SKM-1 (cell line): ENCODE data around the gene TRMT61B.

Source experiments
- DNase-seq: peaks from one replicate; lab custom pipeline; 2025; ENCODE audit not compliant: unreplicated experiment; lab: John Stamatoyannopoulos, UW

TRMT61B gene

DNA sequence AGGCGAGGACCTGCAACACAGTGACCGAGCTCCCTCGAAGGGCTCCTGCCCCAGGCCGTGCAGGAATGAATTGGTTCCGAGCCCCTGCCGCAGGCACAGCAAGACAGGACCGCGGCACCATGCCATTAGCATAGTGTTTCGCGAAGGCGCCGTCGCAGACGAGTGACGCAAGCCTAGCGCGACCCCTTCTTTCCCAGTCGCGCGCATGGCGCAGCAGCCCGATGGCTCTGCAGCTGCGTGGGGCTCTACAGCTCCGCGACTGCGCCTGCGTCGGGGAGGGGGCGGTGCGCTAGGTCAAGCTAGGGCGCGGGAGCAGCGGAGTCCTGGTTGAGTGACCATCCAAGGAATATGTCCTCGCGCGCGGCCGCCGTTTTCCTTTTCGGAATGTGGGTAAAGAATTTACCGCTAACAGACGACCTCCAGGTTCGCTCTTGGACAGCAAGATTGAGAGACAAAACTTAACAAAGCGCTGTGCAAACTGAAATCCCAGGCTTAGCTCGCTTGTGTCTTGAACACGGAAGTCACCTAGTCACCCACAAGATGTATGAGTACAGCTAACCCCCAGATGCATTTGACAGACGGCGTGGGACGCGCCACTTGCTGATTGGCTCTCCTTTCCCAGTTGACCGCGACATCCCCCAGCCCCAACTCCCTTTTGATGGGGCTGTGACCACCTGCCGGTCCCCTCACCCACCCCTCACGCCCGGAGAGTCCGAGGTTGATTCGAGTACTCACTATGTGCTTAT lies at the start of gene TRMT61B:
Gene TRMT61B, minus strand, starts transcription at position 164 of the 746 bp plus-strand sequence. Its CDS starts 32 bp downstream, at position 132.
- DNase-seq: peak; percentile 82

DNA sequence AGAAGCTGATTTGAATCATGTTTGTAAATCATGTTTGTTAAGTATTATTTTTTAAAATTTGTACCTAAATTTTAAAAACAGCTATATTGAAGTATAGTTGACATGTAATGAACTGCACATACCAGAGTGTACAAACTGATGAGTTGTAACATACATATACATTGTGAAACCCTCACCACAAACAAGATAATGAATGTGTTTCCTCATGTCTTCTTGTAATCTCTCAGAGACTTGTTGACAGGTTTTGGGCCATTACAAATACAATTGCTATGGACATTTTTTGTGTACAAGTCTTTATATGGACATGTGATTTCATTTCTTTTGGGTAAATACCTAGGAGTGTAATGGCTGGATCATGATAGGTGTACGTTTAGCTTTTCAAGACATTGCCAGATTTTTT lies 45.8 kb upstream of the TRMT61B start:
- DNase-seq: no peak

DNA sequence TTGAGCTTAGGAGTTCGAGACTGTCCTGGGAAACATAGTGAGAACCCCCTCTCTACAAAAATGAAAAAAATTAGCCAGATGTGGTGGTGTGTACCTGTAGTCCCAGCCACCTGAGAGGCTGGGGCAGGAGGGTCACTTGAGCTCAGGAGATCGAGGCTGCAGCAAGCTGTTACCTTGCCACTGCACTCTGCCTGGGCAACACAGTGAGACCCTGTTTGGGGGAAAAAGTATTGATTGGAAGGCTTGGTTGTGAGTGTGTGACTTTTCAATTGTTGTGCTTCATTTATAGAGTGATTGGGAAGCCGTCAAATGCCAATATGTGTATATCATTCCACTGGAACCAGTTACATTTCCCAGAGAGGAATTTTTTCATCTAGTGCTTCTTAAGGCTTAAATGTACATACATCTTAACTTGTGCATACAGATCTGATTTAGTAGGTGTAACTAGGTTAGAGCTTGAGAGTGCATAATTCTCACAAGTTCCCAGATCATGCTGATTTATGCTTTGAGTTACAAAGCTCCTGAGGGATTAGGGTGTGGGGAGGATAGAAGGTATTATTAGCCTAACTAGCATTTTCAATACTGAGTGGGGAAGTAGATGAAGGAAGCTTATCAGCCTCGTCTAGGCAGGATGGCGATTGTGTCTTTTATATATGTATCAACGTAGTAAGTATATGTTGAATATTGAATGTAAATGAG lies 39.7 kb upstream of the TRMT61B start:
- DNase-seq: no peak

DNA sequence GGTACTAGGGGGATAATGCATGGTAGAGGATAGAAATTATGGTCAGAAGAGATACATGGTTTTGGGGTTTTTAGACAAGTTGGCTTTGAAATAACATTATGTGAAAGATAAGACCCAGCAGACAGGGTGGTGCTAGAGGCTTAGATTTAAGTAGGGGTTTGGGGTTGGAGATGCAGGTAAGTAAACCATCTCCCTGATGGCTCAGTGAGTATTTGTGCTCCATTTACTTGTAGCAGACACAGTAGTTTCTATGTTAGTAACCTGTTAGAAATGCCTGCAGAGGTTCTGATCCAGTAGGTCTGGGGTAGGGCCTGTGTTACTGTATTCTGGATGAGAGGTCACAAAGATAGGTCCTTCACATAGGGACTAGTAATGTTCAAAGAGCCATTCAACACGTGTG lies 38.1 kb upstream of the TRMT61B start:
- DNase-seq: no peak

DNA sequence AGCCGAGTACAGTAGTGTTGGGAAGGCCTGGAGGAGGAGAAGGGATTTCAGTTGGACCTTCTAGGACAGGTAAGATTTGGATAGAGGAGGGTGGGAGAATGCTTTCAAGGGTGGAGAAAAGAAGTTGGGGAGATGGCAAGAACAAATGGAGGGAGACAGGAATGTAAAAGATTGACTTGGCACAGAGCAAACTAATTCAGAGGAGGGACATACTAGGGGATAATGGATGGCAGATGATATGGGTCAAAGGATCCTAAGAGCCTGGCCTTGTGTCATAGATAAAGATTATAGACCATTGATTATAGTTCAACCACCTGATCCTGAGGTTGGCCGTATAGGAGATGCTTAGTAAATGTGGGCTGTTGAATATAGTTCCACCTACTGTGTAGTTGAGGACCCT lies 36.7 kb upstream of the TRMT61B start:
- DNase-seq: no peak

DNA sequence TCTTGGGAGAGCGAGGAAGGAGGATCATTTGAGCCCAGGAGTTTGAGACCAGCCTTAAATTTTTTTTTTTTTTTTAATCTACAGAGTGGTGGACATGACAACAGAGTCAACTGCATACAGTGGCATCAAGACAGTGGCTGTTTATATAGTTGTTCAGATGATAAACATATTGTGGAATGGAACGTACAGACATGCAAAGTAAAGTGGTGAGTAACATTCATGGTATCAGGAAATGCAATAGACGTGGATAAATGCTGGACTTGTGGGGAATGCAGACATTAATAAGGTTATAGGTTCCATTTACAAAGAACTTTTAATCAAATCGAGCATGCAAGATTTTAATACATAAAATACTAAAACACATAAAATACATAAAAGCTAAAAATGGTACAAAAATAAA lies 36.3 kb upstream of the TRMT61B start:
- no peak for DNase-seq

DNA sequence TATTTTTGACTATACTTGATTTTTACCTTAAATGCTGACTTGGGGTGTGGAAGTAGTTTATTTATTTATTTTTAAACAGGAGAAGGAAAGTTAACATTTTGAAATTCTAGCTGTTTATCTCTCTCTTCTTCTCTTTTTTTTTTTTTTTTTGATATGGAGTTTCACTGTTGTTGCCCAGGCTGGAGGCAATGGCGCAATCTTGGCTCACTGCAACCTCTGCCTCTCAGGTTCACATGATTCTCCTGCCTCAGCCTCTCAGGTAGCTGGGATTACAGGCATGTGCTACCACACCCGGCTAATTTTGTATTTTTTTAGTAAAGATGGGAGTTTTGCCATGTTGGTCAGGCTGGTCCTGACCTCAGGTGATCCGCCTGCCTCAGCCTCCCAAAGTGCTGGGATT lies 35.4 kb upstream of the TRMT61B start:
- no peak for DNase-seq

DNA sequence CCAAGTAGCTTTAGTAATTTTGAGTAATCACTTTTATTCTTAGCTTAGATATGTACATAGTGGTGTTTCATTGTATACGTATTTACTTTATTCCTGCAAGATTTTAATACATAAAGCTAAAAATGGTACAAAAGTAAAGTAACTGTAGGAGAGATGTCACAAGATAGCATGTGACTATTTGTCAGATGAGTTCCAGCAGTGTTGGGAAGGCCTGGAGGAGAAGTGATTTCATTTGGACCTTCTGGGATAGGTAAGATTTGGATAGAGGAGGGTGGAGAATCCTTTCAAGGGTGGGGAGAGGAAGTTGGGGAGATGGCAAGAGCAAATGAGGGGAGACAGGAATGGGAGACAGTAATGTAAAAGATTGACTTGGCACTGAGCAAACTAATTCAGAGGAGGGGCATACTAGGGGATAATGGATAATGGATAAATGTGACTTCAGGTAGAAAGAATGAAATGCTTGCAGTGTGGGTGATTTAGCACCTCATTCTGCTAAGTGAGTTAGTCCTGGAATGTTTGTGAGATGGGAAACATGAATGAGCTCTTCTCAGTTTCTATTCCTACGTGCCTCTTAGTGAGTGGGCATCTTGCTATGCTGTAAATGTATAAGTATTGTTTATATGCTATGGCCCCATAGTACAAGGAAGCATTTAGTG lies 34.8 kb upstream of the TRMT61B start:
- DNase-seq: no peak

DNA sequence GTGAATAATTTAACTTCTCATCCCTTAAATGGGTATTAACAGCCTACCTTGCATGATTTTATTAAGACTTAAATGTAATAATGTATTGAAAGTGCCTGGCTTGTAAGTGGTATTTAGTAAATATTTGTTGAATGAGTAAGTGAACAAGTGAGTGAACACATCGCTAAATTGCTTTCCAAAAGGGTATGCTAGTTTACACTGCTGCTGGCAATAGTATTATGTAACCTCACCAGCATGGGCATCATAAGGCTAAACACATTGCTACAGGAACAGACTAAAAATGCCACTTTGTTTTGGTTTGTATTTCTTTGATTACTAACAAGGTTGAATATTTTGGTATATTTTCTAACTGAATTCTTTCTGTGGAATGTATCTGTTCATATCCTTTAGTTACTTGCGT lies 34.2 kb upstream of the TRMT61B start:
- DNase-seq: no peak

DNA sequence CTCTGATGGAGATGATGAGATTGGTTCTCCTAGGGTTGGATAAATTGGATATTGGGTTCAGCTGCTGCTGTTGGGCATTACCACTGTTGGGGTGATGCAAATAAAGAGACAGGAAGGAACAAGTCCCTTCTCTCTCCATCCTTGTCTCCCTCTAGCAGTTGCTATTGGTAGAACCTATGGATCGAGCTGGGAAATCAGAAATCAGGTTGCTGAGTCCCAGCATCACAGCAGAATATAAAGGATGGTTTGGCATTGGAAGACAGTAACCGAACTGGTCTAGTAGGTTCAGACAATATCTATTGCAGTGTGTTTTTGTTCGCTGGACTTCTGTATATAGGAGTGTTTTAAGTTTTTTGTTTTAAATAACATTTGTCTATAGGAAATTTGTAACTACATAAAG lies 32.5 kb upstream of the TRMT61B start:
- no peak for DNase-seq

DNA sequence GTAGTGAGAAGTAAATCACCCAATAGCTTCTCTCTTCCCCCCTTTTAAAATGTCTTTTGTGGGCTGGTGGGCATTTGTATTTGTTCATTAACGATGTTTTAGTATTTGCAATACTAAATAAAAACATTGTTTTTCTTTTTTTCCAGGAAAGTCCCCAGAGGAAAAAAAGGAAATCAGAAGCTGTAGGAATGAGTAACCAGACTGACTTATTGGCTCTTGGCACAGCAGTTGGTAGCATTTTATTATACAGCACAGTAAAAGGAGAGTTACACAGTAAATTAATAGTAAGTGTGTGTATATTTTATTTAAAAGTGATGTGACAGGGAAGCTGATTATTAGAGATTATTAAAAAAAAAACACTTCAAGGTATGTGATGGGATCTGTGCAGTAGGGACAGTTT lies 31.7 kb upstream of the TRMT61B start:
- DNase-seq: no peak

DNA sequence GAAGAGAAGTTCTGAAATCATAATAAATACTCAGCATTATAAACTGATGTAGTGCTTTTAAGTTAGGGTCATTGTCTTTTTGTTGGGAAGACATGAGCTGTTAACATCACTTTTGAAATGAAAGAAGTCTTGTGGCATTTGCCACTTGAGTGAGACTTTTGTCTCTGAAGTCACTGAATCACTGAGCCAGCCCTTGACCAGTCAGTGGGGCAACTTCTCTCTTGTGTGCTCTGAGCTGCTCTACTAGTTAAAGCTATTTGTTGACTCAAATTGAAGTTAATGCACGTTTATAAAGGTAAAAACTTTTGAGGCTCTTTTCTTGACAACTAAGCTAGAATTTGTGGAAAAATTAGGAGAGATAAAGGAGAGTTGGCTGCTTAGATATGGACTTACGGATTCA lies 31.1 kb upstream of the TRMT61B start:
- DNase-seq: no peak

DNA sequence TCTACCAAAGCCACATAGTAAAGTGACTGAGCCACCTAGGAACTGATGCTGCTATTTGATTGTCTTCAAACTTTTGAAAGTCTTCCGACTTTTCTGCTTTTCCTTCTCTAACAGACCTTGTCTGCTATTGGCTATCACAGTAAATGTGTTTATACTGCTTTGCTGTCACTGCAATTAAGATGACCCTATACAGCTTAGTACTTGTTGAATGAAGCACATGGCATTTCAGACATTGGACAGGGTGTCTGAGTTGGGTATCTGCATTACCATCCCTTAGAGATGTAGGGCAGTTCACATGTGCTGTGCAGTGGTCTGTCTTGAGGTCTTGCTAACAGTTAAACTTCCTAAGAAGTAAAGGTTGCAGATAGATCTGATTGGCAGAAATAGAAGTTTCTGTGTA lies 27.9 kb upstream of the TRMT61B start:
- DNase-seq: no peak

DNA sequence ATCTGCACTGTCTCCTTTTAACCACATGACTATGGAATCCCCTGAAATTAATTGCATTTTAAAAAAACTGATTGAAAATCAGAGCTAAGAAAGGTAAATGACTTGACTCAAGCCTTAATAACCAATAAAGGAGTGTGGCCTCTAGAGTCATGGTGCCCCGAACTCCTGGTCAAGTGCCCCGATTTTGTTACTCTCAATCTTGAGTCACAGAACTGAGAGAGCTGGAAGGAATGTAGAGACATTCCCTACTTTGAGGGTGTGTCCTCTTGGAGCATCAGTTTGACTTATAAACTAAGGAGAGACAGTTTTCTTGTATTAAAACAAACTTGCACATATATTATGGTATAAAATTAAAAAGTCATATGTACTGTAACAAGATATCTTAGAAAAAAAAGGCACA lies 26.8 kb upstream of the TRMT61B start:
- no peak for DNase-seq

DNA sequence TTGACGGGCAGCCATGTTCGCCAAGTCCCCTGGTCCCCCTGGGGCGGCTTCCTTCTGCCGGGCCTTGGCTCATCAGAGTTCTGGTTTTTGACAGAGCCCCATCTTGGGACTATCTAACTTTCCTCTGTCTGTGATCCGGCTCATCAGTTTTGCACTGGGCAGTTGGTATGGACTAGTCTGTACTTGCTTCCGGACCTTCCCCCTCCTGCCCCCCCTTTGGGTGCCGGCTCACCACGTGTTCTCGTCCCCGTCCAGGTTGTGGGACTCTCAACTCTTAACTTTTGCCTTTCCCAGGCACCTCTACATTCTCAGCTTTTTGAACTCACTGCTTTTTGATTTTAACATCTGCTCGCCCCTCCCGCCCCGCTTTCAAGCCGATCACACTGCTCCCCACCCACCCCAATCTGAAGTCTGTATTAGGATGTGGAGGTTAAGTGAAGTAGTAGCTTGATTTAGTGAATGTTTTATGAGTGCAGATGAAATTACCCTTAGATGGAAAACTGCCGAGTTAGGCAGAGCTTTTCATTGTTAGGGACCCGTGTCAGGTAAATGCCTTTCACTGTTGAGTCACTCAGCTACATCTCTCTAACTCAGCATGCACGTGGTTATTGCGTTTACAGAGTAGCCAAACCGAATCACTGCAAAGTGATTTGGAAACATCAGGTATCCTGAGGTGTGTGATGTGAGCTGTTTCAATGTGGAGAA lies 25.2 kb upstream of the TRMT61B start:
- peak; percentile 20 for DNase-seq

DNA sequence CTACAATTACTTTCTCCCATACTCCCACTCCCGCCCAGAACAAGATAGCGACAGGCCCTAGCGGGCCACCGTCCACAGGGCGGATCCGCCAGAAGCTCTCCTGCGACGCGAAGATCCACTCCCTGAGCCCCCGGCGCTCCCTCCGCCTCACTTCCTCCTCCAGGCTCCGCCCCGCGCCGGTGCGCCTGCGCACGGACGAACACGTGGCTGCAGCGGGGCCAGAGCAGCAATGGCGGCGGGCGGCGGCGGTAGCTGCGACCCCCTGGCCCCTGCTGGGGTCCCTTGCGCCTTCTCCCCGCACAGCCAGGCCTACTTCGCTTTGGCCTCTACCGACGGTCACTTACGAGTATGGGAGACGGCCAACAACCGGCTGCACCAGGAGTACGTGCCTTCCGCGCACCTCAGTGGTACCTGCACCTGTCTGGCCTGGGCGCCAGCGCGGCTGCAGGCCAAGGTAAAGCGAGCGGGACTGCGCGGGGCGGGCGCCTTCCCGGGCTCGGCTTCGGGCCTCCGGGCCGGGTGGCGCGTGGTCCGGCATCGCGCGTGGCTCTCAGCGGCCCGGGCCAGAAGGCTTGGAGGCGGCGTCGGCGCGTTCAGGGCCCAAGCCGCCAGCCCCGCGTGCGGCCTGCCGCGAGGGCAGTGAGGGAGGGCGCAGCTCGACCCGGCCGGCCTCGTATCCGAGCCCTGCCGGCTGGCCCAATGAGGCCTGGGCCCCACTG lies 24.5 kb upstream of the TRMT61B start, which contains the start of gene WDR43:
Gene WDR43, plus strand, starts transcription at position 198 of the 719 bp plus-strand sequence. Its CDS starts 32 bp downstream, at position 230.
- peak; percentile 96 for DNase-seq

DNA sequence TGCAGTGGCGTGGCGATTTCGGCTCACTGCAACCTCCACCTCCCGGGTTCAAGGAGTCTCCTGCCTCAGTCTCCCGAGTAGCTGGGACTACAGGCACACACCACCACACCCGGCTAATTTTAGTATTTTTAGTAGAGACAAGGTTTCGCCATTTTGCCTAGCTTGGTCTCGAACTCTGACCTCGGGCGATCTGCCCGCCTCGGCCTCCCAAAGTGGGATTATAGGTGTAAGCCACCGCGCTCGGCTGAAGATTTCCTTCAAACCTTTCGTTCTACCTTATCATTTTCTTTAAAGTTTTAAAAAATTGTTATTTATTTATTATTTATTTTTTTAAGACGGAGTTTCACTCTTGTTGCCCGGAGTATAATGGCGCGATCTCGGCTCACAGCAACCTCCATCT lies 23.4 kb upstream of the TRMT61B start:
- no peak for DNase-seq

DNA sequence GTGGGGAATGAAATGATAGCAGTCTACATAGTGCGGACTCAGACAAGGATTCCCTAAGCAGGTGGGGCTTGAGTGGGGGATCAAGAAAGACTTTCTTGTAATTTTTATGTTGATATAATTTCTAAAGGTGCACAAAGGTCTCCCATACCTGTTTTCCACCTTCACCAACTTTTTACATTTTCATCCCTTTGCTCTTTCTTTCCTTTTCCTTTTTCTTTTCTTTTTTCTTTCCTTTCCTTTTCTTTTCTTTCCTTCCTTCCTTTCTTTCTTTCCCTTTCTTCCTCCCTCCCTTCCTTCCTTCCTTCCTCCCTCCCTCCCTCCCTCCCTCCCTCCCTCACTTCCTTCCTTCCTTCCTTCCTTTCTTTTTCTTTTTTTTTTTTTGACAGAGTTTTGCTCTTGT lies 10.1 kb upstream of the TRMT61B start:
- no peak for DNase-seq

DNA sequence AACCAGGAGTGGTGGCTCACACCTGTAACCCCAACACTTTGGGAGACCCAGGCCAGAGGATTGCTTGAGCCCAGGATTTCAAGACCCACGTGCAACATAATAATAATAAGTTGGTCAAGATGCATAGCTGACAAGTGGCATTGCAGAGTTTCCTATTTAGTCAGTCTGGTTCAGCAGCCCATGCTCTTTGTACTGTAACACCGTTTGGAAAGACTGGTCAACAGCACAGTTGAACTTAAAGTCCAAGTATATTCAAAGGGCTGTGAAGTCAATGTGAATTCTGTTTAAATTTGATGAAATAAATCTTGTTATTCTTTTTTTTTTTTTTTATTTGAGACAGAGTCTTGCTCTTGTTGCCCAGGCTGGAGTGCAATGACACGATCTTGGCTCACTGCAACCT lies 1.5 kb upstream of the TRMT61B start:
- DNase-seq: no peak

DNA sequence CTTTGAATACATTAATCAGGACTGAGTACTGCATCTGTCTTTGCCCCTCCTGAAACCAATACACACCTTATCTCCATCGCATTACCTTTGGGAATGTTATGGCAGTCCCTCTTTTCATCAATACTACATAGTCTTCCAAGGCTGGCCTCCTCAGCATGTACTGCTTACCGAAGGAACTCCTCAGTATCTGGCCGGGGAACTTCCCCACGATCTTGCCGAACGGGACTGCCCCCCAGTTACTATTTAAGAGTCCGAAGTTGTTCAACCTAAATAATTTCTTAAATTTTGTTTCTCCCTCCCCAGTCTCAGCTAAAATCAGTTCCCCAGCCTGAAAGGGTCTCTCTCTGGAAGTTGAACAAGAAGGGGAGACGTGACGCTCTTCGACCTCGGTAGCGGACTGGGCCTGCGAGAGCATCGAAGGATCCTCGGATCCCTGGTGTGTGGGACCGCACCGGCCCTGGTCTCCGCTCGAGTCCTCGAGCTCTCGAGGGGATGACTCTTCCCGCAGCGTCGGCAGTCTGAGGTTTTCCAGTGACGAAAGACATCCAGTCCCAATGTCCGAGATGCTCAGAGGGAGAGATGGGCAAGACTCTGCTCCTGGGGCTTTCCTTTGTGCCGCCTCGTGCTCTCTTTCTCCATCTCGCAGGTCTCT lies 489 bp downstream of the TRMT61B start:
- DNase-seq: no peak
